Breast epithelium (tissue), 3 donors: Measurements from ENCODE around the gene INPP5F.

ENCODE experiments used
- CTCF ChIP-seq, 3 donors: fragments of 450-650 bp; IDR thresholded peaks; one replicate each; pipeline ENCODE4 v1.5.1; 2016 to 2017; ENCODE audit warnings: antibody characterized with exemption in 3 of 3, mild to moderate bottlenecking in 3 of 3, moderate library complexity in 3 of 3
- POLR2A ChIP-seq: fragments of 450-650 bp; IDR thresholded peaks from one replicate; pipeline ENCODE4 v1.6.1; 2016; ENCODE audit warnings: antibody characterized with exemption, mild to moderate bottlenecking, moderate library complexity
- POLR2AphosphoS5 ChIP-seq, 3 donors: sonication (generic); formaldehyde crosslinking; IDR thresholded peaks; one replicate each; pipeline ENCODE4 v1.6.1; 2017; ENCODE audit warnings: antibody characterized with exemption in 3 of 3

GRCh38 chr10:119762035-119762434, 36.2 kb downstream of the INPP5F start:
- TF ChIP-seq CTCF (IDR thresholded peaks at IDR 0.05) (no peak), POLR2AphosphoS5 (IDR thresholded peaks at IDR 0.05) (no peak), POLR2A (no peak)
